ENCODE results near the gene UBE2E2.

DNA sequence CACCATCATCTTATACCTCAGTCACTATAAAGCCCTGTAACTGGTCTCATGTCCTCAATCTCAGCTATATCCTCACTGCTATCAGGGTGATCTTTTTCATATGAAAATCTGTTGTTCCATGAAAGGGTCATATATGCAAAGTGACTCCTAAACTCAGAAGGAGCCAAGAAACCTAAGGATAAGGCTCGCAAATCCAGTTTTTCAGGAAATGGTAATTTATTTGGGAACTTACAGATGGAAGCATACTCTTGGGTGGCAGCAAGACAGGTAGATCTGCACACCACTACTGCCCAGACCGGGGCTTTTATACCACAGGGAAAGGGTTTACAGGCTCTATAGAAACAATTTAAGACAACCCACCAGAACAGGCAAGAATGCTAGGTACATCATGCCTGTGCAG, 272.3 kb downstream of the UBE2E2 start:
- TF ChIP-seq TAF1 (IDR thresholded peaks at IDR 0.05; ENCODE audit: borderline replicate concordance, low read depth, low read length) (no peak), POLR2A (IDR thresholded peaks at IDR 0.05; ENCODE audit: low read depth, low read length) (no peak)
